LNCAP (cell line): Measurements from ENCODE around the gene PAPLN.

Experiments used
- TF ChIP-seq, protein P1 (sequence below): fragments of 450-650 bp; IDR thresholded peaks from 2 replicates; pipeline ENCODE4 v1.5.1; 2017; ENCODE audit warnings: mild to moderate bottlenecking

The PAPLN gene

DNA sequence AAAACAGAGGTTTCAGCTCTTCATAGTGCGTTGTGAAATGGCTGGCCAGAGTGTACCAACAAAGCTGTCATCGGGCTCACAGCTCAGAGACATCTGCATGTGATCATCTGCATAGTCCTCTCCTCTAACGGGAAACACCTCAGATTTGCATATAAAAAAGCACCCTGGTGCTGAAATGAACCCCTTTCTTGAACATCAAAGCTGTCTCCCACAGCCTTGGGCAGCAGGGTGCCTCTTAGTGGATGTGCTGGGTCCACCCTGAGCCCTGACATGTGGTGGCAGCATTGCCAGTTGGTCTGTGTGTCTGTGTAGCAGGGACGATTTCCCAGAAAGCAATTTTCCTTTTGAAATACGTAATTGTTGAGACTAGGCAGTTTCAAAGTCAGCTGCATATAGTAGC lies 14.3 kb upstream of the PAPLN start:
- TF ChIP-seq, protein P1, sequence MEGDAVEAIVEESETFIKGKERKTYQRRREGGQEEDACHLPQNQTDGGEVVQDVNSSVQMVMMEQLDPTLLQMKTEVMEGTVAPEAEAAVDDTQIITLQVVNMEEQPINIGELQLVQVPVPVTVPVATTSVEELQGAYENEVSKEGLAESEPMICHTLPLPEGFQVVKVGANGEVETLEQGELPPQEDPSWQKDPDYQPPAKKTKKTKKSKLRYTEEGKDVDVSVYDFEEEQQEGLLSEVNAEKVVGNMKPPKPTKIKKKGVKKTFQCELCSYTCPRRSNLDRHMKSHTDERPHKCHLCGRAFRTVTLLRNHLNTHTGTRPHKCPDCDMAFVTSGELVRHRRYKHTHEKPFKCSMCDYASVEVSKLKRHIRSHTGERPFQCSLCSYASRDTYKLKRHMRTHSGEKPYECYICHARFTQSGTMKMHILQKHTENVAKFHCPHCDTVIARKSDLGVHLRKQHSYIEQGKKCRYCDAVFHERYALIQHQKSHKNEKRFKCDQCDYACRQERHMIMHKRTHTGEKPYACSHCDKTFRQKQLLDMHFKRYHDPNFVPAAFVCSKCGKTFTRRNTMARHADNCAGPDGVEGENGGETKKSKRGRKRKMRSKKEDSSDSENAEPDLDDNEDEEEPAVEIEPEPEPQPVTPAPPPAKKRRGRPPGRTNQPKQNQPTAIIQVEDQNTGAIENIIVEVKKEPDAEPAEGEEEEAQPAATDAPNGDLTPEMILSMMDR = no peak

DNA sequence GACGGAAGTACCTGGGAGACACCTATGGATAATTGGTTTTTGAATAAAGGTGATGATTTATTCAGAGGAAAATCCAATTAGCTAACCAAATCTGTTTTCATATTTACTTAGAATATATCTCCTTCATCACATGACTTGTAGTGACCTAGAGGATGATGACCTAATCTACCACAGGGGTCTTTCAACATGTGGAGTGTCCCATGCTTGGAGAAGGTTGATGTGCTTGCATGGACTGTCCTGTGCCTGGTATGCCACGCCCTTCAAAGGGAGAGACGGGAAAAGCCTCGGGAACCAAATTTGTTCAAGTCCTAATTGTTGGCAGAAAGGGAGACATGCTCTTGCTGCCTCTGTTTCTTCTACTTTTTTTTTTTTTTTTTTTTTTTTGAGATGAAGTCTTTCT lies 11.8 kb upstream of the PAPLN start:
- TF ChIP-seq, protein P1 = no peak

- TF ChIP-seq, protein P1 = no peak
These were observed 9.2 kb upstream of the PAPLN start for GRCh38 chr14:73227812-73228781.

DNA sequence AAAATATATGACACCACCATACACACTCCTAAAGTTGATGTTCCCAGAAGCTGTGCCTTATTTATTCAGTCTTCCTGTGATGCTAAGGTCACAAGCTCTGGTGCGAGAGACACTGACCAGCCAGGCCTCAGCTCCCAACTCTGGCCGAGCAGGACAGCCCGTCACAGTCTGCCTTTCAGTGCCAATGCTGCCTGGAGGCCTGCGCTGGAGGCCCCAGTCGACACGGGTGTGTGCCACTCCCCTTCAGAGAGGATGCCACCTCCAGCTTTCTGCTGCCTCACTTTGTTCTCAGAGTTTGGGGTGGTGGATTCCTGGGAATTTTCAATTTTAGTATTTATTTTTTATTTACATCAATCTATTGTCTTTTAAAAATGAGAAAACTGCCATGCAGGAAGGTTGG lies 7.3 kb upstream of the PAPLN start:
- TF ChIP-seq, protein P1 = no peak

DNA sequence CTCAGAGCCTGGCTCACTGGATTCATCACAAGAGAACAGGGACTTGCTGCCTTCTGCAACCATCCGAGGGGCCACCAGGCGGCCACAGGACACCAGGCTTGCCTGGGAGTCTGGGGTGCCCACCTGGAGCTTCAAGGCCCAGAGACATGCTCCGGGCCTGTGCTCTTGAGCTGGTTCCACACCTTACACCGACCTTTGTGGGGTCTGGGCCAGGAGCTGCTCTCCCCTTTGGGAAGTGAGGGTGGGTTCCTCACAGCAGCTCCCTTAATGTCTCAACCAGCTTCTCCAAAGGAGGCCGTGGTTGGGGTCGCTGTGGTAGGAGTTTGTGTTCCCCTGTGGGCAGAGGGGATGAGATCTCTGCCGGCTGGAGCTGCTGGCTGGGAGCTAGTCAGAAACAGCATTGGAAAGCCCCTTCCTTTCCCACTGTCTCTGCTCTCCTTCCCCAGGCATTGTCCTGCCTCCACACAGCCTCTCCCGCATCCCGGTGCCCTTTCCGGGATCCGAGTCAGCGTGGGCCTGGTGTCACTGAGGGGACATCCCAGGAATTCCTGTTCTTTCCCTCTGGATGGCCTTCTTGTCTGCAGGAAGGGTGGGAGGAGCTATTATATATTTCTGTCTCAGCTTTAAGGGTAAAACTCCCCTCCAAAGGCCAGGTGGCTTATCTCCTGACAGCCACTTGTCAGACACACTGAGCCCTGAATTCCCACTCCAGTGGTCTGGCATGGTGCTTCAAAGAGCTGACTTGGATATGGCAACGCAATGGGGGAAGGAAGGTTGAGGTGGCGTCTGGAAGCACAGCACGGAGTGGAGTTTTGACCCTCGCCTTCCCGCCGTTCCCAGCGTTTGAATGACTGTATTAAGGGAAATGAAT lies 5.1 kb upstream of the PAPLN start:
- TF ChIP-seq, protein P1 = no peak

DNA sequence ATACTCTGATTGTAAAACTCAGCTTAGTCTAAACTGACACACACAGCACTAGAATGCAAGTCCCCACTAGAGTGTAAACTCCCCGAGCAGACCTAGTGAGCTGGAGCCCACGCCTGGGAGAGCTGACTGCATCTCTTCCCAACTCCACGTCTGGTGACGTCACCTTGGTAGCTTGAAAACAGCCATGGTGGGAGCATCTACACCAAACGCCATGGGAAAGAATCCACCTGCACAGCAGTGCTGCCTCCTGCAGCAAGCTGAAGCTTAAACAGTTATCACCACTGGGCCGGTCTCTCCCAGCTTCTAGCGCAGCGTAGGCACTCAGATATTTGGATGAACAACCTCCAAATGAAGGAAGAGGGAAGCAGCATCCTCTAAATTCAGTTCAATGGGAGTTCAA lies 4.3 kb upstream of the PAPLN start:
- TF ChIP-seq, protein P1 = no peak

GRCh38 chr14:73233564-73233963 lies 3.7 kb upstream of the PAPLN start:
- TF ChIP-seq, protein P1 = no peak
